DOHH2 (cell line): ENCODE data around the gene TMEM131.

ENCODE experiments used
- H3F3A ChIP-seq: fragments of 200-600 bp; sonication (generic), shearing (Covaris generic); 2 replicates; pipeline ENCODE4 v1.6.0; 2016; ENCODE audit warnings: antibody characterized with exemption, mild to moderate bottlenecking; ENCODE audit not compliant: control insufficient read depth, insufficient read depth
- H3K27ac ChIP-seq: fragments of 200-600 bp; sonication (generic); 2 replicates; pipeline ENCODE4 v1.5.1; 2014; ENCODE audit warnings: low read depth, mild to moderate bottlenecking, low read length, moderate library complexity
- H3K27me3 ChIP-seq: fragments of 200-600 bp; sonication (generic); 2 replicates; pipeline ENCODE4 v1.6.1; 2014; ENCODE audit warnings: mild to moderate bottlenecking, low read length, mixed read lengths; ENCODE audit not compliant: control insufficient read depth
- H3K36me3 ChIP-seq: fragments of 200-600 bp; sonication (generic); 2 replicates; pipeline ENCODE4 v1.6.1; 2014; ENCODE audit warnings: mild to moderate bottlenecking, low read length, moderate library complexity, mixed read lengths; ENCODE audit not compliant: control insufficient read depth
- H3K4me1 ChIP-seq: fragments of 200-600 bp; sonication (generic); 2 replicates; pipeline ENCODE4 v1.6.1; 2014; ENCODE audit warnings: mild to moderate bottlenecking, low read length, mixed read lengths; ENCODE audit not compliant: control insufficient read depth
- H3K4me2 ChIP-seq: fragments of 200-600 bp; sonication (generic); 2 replicates; pipeline ENCODE4 v1.6.0; 2014; ENCODE audit warnings: mild to moderate bottlenecking, low read length, moderate library complexity
- H3K4me3 ChIP-seq: fragments of 200-600 bp; sonication (generic); 2 replicates; pipeline ENCODE4 v1.5.1; 2014; ENCODE audit warnings: mild to moderate bottlenecking, low read length, mixed read lengths
- H3K79me2 ChIP-seq: fragments of 200-600 bp; sonication (generic); 2 replicates; pipeline ENCODE4 v1.6.1; 2014; ENCODE audit warnings: mild to moderate bottlenecking, low read length, mixed read lengths; ENCODE audit not compliant: control insufficient read depth
- H3K9me2 ChIP-seq: fragments of 200-600 bp; sonication (generic); replicated peaks from 2 replicates; pipeline ENCODE4 v1.6.1; 2014; ENCODE audit warnings: mild to moderate bottlenecking, low read length, mixed read lengths; ENCODE audit not compliant: control insufficient read depth
- H3K9me3 ChIP-seq: fragments of 200-600 bp; sonication (generic); 2 replicates; pipeline ENCODE4 v1.6.1; 2014; ENCODE audit warnings: antibody characterized with exemption, low read length, mixed read lengths; ENCODE audit not compliant: control insufficient read depth, insufficient read depth
- H4K20me1 ChIP-seq: fragments of 200-600 bp; sonication (generic); 2 replicates; pipeline ENCODE4 v1.6.0; 2014; ENCODE audit warnings: low read depth, mild to moderate bottlenecking, antibody characterized with exemption, low read length, moderate library complexity; ENCODE audit not compliant: control insufficient read depth, insufficient read depth
- CTCF ChIP-seq: fragments of 200-600 bp; sonication (generic); IDR thresholded peaks from one replicate; pipeline ENCODE4 v1.5.1; 2014; ENCODE audit warnings: antibody characterized with exemption, mild to moderate bottlenecking, low read depth, low read length; ENCODE audit not compliant: poor library complexity, severe bottlenecking
- EZH2phosphoT487 ChIP-seq: fragments of 200-600 bp; sonication (generic); IDR thresholded peaks from 2 replicates; pipeline ENCODE4 v1.6.1; 2017; ENCODE audit warnings: borderline replicate concordance, mild to moderate bottlenecking, antibody characterized with exemption, low read length, moderate library complexity, mixed read lengths

Gene TMEM131

GRCh38 chr2:98020516-98020915, 24.8 kb upstream of the TMEM131 start:
- peaks cover 7% of the 10 kb centered on the region for H3F3A ChIP-seq
- H4K20me1 ChIP-seq, result no peaks in the 10 kb centered on the region
- no peaks in the 10 kb centered on the region for H3K79me2 ChIP-seq
- no peaks in the 10 kb centered on the region for H3K9me2 ChIP-seq
- no peaks in the 10 kb centered on the region for H3K36me3 ChIP-seq
- no peak overlapping the region for H3K4me3 ChIP-seq
- no peak overlapping the region for H3K4me2 ChIP-seq
- no peaks in the 10 kb centered on the region for H3K27me3 ChIP-seq
- H3K9me3 ChIP-seq, result no peaks in the 10 kb centered on the region
- peaks cover 47% of the 10 kb centered on the region for H3K4me1 ChIP-seq
- H3K27ac ChIP-seq, result no peak overlapping the region
- TF ChIP-seq CTCF (no peak), EZH2phosphoT487 (no peak)

GRCh38 chr2:98016908-98017670, 21.3 kb upstream of the TMEM131 start:
- Histone ChIP-seq H3K79me2 (no peaks in the 10 kb centered on the region), H3K9me2 (no peaks in the 10 kb centered on the region), H3K27me3 (no peaks in the 10 kb centered on the region), H4K20me1 (no peaks in the 10 kb centered on the region), H3F3A (peaks cover 4% of the 10 kb centered on the region; the same call in 1 of the 2 replicates), H3K9me3 (no peaks in the 10 kb centered on the region), H3K27ac (no peak overlapping the region), H3K4me2 (no peak overlapping the region), H3K4me3 (no peak overlapping the region), H3K36me3 (no peaks in the 10 kb centered on the region), H3K4me1 (peaks cover 66% of the 10 kb centered on the region)
- TF ChIP-seq EZH2phosphoT487 (no peak), CTCF (no peak)

- no peak overlapping the region for H3K4me2 ChIP-seq
- H3K4me3 ChIP-seq, result no peak overlapping the region
- H4K20me1 ChIP-seq, result no peaks in the 10 kb centered on the region
- no peaks in the 10 kb centered on the region for H3K36me3 ChIP-seq
- no peaks in the 10 kb centered on the region for H3K9me2 ChIP-seq
- TF ChIP-seq CTCF (no peak), EZH2phosphoT487 (no peak)
- peaks cover 8% of the 10 kb centered on the region; the same call in 1 of the 2 replicates for H3F3A ChIP-seq
- H3K4me1 ChIP-seq, result peaks cover 66% of the 10 kb centered on the region
- no peaks in the 10 kb centered on the region for H3K9me3 ChIP-seq
- no peak overlapping the region for H3K27ac ChIP-seq
- H3K27me3 ChIP-seq, result no peaks in the 10 kb centered on the region
- no peaks in the 10 kb centered on the region for H3K79me2 ChIP-seq
Measured at GRCh38 chr2:98015671-98016070, 19.9 kb upstream of the TMEM131 start.
